Measurements from ENCODE around the gene PHACTR3. TPM values are rescaled to one million over a fixed set of nuclear protein-coding genes. Genes with fewer than 3 reads are reported as not detected.

PHACTR3 gene
- total RNA-seq, 2 experiments from 2014 or later, result not detected

- no peak for DNase-seq
- H3K9me3 Mint-ChIP-seq, result no peaks in the 10 kb centered on the region
Measured at GRCh38 chr20:59827138-59828056, 223.1 kb downstream of the PHACTR3 start.

DNA sequence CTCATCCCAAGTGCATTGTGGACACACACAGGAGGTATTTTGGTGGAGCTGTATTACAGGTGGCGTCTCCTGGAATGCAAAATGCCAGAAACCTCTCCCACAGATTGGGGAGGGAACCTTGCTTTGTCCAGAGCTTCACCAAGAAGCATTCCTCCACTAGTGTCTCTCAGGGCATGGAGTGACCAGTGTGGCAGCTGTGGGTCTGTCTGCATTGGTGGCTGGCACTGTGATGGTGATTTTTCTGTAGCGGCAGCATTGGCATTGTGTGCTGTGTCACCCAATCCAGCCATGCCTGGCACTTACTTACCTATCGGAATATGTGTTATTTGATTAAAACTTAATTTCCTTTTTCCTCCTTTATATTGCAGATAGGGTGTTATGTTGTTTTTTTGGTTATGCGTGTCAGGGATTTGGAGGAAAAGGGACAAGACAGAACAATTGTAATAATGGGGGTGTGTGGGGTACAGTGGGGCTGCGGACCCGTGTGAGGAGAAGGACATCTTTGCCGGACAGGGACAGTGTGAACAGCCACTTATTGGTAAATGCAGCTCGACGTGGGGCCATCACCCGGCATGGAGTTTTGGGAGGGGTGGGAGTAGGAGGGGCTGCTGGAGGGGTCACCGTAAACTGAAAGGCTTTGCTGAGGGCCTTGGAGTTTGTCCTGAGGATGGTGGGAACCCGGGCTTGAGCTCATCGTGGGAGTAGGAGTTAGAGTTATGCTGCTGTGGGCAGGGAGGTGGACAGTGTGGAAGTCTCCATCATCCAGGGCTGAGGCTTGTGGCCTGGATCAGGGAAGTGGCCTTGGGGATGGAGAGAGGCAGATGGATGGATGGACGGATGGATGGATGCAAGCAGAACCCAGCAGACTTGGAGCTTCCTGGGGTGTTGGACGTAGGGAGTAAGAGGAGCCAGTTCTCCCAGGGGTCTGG lies 224.0 kb downstream of the PHACTR3 start:
- TF ChIP-seq CTCF (IDR thresholded peaks at IDR 0.05), result no peak
- H3K9me3 Mint-ChIP-seq, result no peaks in the 10 kb centered on the region
- H3K4me3 Mint-ChIP-seq, result no peak overlapping the region
- ATAC-seq, result no peak
- no peak for DNase-seq
- intact Hi-C loops (cut with micrococcal nuclease), result no loop called here
- ChIA-PET CTCF (interaction anchor here (1.1 kb wide), 1 partner anchor 10 kb away, joined by 3 read pairs; no protein-coding TSS in a partner anchor), POLR2A (no interaction called here)
- H3K36me3 Mint-ChIP-seq (ENCODE audit: low read depth), result no peaks in the 10 kb centered on the region
- peaks cover 4% of the 10 kb centered on the region for H3K27me3 Mint-ChIP-seq
- H3K27ac Mint-ChIP-seq, result no peak overlapping the region
- no peaks in the 10 kb centered on the region for H3K4me1 Mint-ChIP-seq (ENCODE audit: low read depth)

More at GRCh38 chr20:59827138-59828056, 223.1 kb downstream of the PHACTR3 start:
- POLR2A ChIA-PET, result no interaction called here
- TF ChIP-seq CTCF (IDR thresholded peaks at IDR 0.05), result no peak
- H3K4me1 Mint-ChIP-seq (ENCODE audit: low read depth), result no peaks in the 10 kb centered on the region
- peaks cover 4% of the 10 kb centered on the region for H3K27me3 Mint-ChIP-seq
- no peaks in the 10 kb centered on the region for H3K36me3 Mint-ChIP-seq (ENCODE audit: low read depth)
- CTCF ChIA-PET, result interaction anchor here (1.1 kb wide), 1 partner anchor 10 kb away, joined by 3 read pairs; no protein-coding TSS in a partner anchor
- H3K4me3 Mint-ChIP-seq, result no peak overlapping the region
- no peak for ATAC-seq
- no peak overlapping the region for H3K27ac Mint-ChIP-seq
- intact Hi-C loops (cut with micrococcal nuclease), result no loop called here

GRCh38 chr20:59829054-59829785 lies 224.9 kb downstream of the PHACTR3 start:
- Mint-ChIP-seq H3K4me3 (no peak overlapping the region), H3K27me3 (peaks cover 4% of the 10 kb centered on the region), H3K36me3 (ENCODE audit: low read depth) (no peaks in the 10 kb centered on the region), H3K27ac (no peak overlapping the region), H3K4me1 (ENCODE audit: low read depth) (no peaks in the 10 kb centered on the region), H3K9me3 (no peaks in the 10 kb centered on the region)
- ChIA-PET POLR2A (no interaction called here), CTCF (interaction anchor here (1.1 kb wide), 1 partner anchor 9 kb away, joined by 3 read pairs; no protein-coding TSS in a partner anchor)
- intact Hi-C loops (cut with micrococcal nuclease), result no loop called here
- DNase-seq (no peak), ATAC-seq (no peak)
- no peak for TF ChIP-seq CTCF (IDR thresholded peaks at IDR 0.05)

GRCh38 chr20:59829786-59830664 lies 225.7 kb downstream of the PHACTR3 start:
- POLR2A ChIA-PET, result no interaction called here
- intact Hi-C loops (cut with micrococcal nuclease), result no loop called here
- no peaks in the 10 kb centered on the region for H3K36me3 Mint-ChIP-seq (ENCODE audit: low read depth)
- peaks cover 8% of the 10 kb centered on the region for H3K27me3 Mint-ChIP-seq
- TF ChIP-seq CTCF (IDR thresholded peaks at IDR 0.05), result no peak
- no peak overlapping the region for H3K4me3 Mint-ChIP-seq
- DNase-seq (no peak), ATAC-seq (no peak)
- no peaks in the 10 kb centered on the region for H3K9me3 Mint-ChIP-seq
- CTCF ChIA-PET, result no interaction called here
- H3K4me1 Mint-ChIP-seq (ENCODE audit: low read depth), result no peaks in the 10 kb centered on the region
- no peak overlapping the region for H3K27ac Mint-ChIP-seq

All from activated CD8-positive, alpha-beta T cell treated with anti-CD3 and anti-CD28 coated beads for 36 hours (primary cell).